ENCODE results near the gene TRIP10. TPM values are rescaled to one million over a fixed set of nuclear protein-coding genes. Genes with fewer than 3 reads are reported as not detected.
"Not testable (repeated sequence)": the region's sequence is repeated elsewhere in the genome, so short reads cannot be mapped to it uniquely, and the experiment has no call there.

The TRIP10 gene
- total and polyA plus RNA-seq, 2 experiments from 2014 or later: 54.1 to 67.8 TPM

DNA sequence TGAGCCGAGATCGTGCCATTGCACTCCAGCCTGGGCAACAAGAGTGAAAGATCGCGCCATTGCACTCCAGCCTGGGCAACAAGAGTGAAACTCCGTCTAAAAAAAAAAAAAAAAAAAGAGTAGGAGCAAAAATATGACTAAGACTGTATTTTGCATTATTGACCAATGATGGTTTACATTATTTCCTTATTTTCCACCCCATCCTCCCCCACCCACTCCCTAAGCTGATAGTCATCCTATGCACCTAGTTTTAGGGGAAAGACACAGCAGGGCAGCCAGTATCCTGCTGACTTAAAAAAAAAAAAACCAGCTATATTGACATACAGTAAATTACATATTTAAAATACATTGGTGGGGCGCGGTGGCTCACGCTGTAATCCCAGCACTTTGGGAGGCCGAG is 58.2 kb downstream of the TRIP10 start:
- no peaks in the 10 kb centered on the region for H3K4me1 ChIP-seq (ENCODE audit: low read depth)
- TF ChIP-seq, protein P1, sequence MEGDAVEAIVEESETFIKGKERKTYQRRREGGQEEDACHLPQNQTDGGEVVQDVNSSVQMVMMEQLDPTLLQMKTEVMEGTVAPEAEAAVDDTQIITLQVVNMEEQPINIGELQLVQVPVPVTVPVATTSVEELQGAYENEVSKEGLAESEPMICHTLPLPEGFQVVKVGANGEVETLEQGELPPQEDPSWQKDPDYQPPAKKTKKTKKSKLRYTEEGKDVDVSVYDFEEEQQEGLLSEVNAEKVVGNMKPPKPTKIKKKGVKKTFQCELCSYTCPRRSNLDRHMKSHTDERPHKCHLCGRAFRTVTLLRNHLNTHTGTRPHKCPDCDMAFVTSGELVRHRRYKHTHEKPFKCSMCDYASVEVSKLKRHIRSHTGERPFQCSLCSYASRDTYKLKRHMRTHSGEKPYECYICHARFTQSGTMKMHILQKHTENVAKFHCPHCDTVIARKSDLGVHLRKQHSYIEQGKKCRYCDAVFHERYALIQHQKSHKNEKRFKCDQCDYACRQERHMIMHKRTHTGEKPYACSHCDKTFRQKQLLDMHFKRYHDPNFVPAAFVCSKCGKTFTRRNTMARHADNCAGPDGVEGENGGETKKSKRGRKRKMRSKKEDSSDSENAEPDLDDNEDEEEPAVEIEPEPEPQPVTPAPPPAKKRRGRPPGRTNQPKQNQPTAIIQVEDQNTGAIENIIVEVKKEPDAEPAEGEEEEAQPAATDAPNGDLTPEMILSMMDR (IDR thresholded peaks at IDR 0.05; ENCODE audit: low read depth, low read length): no peak
- H3K4me3 ChIP-seq: no peak overlapping the region
- H3K36me3 ChIP-seq: no peaks in the 10 kb centered on the region
- no peaks in the 10 kb centered on the region for H3K27me3 ChIP-seq
- DNase-seq (ENCODE audit: low read depth in 1 of 2, low spot score in 1 of 2): no peak
- H3K27ac ChIP-seq: no peak overlapping the region
- H3K9me3 ChIP-seq (ENCODE audit: low read depth): no peaks in the 10 kb centered on the region

DNA sequence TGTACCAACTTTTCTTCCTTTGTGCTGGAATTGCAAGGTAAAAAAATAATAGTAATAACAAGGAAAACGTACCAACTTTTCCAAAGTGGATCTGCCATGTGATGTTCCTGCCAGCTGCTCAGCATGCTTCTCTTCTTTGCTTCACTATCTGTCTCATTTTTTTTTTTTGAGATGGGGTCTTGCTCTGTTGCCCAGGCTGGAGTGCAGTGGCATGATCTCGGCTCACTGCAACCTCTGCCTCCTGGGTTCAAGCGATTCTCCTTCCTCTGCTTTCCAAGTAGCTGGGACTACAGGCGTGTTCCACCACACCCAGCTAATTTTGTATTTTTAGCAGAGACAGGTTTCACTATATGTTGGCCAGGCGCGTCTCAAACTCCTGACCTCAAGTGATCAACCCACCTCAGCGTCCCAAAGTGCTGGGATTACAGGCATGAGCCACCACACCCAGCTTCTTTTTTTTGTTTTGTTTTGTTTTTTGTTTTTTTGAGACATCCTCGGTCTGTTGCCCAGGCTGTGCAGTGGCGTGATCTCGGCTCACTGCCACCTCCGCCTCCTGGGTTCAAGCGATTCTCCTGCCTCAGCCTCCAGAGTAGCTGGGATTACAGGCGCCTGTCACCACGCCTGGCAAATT is 60.8 kb downstream of the TRIP10 start:
- H3K9me3 ChIP-seq (ENCODE audit: low read depth); H3K36me3 ChIP-seq; H3K27me3 ChIP-seq; H3K27ac ChIP-seq; H3K4me3 ChIP-seq; DNase-seq (ENCODE audit: low read depth in 1 of 2, low spot score in 1 of 2); H3K4me1 ChIP-seq (ENCODE audit: low read depth): not testable (repeated sequence)

DNA sequence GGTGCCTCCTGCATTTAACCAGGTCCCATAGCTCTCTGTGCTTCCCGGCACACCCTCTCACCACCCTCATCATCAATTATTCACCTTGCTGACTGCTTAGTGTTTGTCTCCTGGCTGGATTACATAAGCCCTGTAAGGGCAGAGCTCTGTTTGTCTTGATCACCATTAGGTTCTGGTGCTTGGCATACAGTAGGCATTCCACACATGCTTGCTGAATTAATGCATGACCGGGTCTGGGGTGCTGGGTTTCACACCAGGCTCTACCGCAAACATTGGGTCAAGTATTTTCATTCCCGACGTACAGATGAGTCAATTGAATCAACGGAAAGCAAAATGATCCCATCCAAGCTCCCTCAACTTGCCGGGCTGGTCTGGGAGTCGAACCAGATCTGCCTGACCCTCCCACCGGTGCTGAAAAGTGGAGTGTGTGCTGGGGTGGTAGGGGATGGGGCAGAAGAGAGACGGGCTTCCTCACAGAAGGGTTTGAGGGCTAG is 61.6 kb downstream of the TRIP10 start:
- Histone ChIP-seq H3K27ac (no peak overlapping the region), H3K4me3 (no peak overlapping the region), H3K4me1 (ENCODE audit: low read depth) (no peaks in the 10 kb centered on the region), H3K36me3 (no peaks in the 10 kb centered on the region), H3K27me3 (no peaks in the 10 kb centered on the region), H3K9me3 (ENCODE audit: low read depth) (no peaks in the 10 kb centered on the region)
- peak in 1 of 2 donors; percentile 62 for DNase-seq (ENCODE audit: low read depth in 1 of 2, low spot score in 1 of 2)
- TF ChIP-seq, protein P1 (IDR thresholded peaks at IDR 0.05; ENCODE audit: low read depth, low read length): no peak

Other genes starting within 250 kb of the TRIP10 start
- 10.5 and 18.2 TPM in 2 replicates for gene TUBB4A, start 237.4 kb upstream of the TRIP10 start, total RNA-seq
- gene TUBB4A, start 237.4 kb upstream of the TRIP10 start, polyA plus RNA-seq: 21.6 and 41.3 TPM in 2 replicates
- 0.81 and 1.3 TPM in 2 replicates for gene TNFSF9, start 208.7 kb upstream of the TRIP10 start, total RNA-seq
- gene TNFSF9, start 208.7 kb upstream of the TRIP10 start, polyA plus RNA-seq: 1.5 and 3.0 TPM in 2 replicates
- gene CD70, start 148.5 kb upstream of the TRIP10 start, total RNA-seq: not detected in 2 replicates
- gene CD70, start 148.5 kb upstream of the TRIP10 start, polyA plus RNA-seq: 0.91 TPM in 1 of 2 replicates, not detected in the other
- not detected in 2 replicates for gene TNFSF14, start 69.5 kb upstream of the TRIP10 start, total RNA-seq
- not detected in 2 replicates for gene TNFSF14, start 69.5 kb upstream of the TRIP10 start, polyA plus RNA-seq
- gene C3, start 19.0 kb upstream of the TRIP10 start, total RNA-seq: 0.11 and 0.39 TPM in 2 replicates
- 1.6 TPM in 1 of 2 replicates, not detected in the other for gene C3, start 19.0 kb upstream of the TRIP10 start, polyA plus RNA-seq
- 91.3 and 132 TPM in 2 replicates for gene GPR108, start 2.1 kb upstream of the TRIP10 start, total RNA-seq
- 113 and 123 TPM in 2 replicates for gene GPR108, start 2.1 kb upstream of the TRIP10 start, polyA plus RNA-seq
- gene SH2D3A, start 27.8 kb downstream of the TRIP10 start, total RNA-seq: 0.39 and 1.6 TPM in 2 replicates
- gene SH2D3A, start 27.8 kb downstream of the TRIP10 start, polyA plus RNA-seq: 1.7 and 2.0 TPM in 2 replicates
- not detected in 2 replicates for gene VAV1, start 33.0 kb downstream of the TRIP10 start, total RNA-seq
- not detected in 2 replicates for gene VAV1, start 33.0 kb downstream of the TRIP10 start, polyA plus RNA-seq
- gene ADGRE1, start 147.9 kb downstream of the TRIP10 start, total RNA-seq: not detected in 2 replicates
- not detected in 2 replicates for gene ADGRE1, start 147.9 kb downstream of the TRIP10 start, polyA plus RNA-seq

All from cardiac muscle cell (in vitro differentiated cells and primary cell).